Liver (tissue), 9 donors: Measurements from ENCODE around the gene NNT. TPM values are rescaled to one million over a fixed set of nuclear protein-coding genes. Genes with fewer than 3 reads are reported as not detected.
"Not testable (repeated sequence)": the region's sequence is repeated elsewhere in the genome, so short reads cannot be mapped to it uniquely, and the experiment has no call there.

ENCODE experiments used
- DNase-seq: peaks from one replicate; pipeline ENCODE4 v3.0.0-alpha.2; 2017; ENCODE audit warnings: low spot score
- H3K27ac ChIP-seq, 2 donors: one replicate each; pipeline ENCODE4 v1.7.0; 2013; ENCODE audit warnings: inconsistent platforms in 2 of 2, low read length in 2 of 2, control low read depth in 1 of 2, low read depth in 1 of 2, mild to moderate bottlenecking in 1 of 2
- H3K27me3 ChIP-seq, 4 donors: one replicate each; pipeline versions ENCODE4 v1.6.1 to v1.7.0; 2013; ENCODE audit warnings: low read length in 3 of 4, inconsistent platforms in 1 of 4, mild to moderate bottlenecking in 1 of 4, moderate library complexity in 1 of 4; ENCODE audit not compliant: control insufficient read depth in 4 of 4, insufficient read depth in 4 of 4
- H3K36me3 ChIP-seq, 4 donors: one replicate each; pipeline versions ENCODE4 v1.6.1 to v1.7.0; 2013; ENCODE audit warnings: low read length in 3 of 4, mild to moderate bottlenecking in 3 of 4, low read depth in 1 of 4, moderate library complexity in 1 of 4; ENCODE audit not compliant: control insufficient read depth in 4 of 4, insufficient read depth in 3 of 4
- H3K4me1 ChIP-seq, 4 donors: one replicate each; pipeline versions ENCODE4 v1.6.1 to v1.7.0; 2013; ENCODE audit warnings: low read length in 3 of 4, mild to moderate bottlenecking in 3 of 4, moderate library complexity in 1 of 4; ENCODE audit not compliant: control insufficient read depth in 4 of 4, insufficient read depth in 4 of 4
- H3K4me3 ChIP-seq, 3 donors: one replicate each; pipeline versions ENCODE4 v1.6.1 to v1.7.0; 2013; ENCODE audit warnings: low read length in 3 of 3, control low read depth in 1 of 3, low read depth in 1 of 3, mild to moderate bottlenecking in 1 of 3
- H3K9ac ChIP-seq, 2 donors: one replicate each; pipeline ENCODE4 v1.7.0; 2013; ENCODE audit warnings: low read length in 2 of 2, mild to moderate bottlenecking in 2 of 2, moderate library complexity in 2 of 2, control low read depth in 1 of 2, low read depth in 1 of 2
- H3K9me3 ChIP-seq, 4 donors: one replicate each; pipeline versions ENCODE4 v1.6.1 to v1.7.0; 2013; ENCODE audit warnings: low read length in 3 of 4; ENCODE audit not compliant: control insufficient read depth in 4 of 4
- ATF3 ChIP-seq: IDR thresholded peaks from 2 replicates; pipeline ENCODE4 v1.6.1; 2016; ENCODE audit warnings: antibody characterized with exemption
- CTCF ChIP-seq: fragments of 150-350 bp; IDR thresholded peaks from 2 replicates; pipeline ENCODE4 v1.5.1; 2017; ENCODE audit warnings: improper control_type of control experiment, low read depth, low read length; ENCODE audit not compliant: missing input control
- EGR1 ChIP-seq, 2 donors: IDR thresholded peaks; 2 replicates each; pipeline ENCODE4 v1.6.1; 2016 to 2018; ENCODE audit warnings: antibody characterized with exemption in 2 of 2, low read depth in 2 of 2
- FOXA1 ChIP-seq: IDR thresholded peaks from 2 replicates; pipeline ENCODE4 v1.6.1; 2016; ENCODE audit warnings: antibody characterized with exemption
- FOXA2 ChIP-seq: IDR thresholded peaks from 2 replicates; pipeline ENCODE4 v1.6.1; 2016; ENCODE audit warnings: antibody characterized with exemption
- GABPA ChIP-seq, 2 donors: IDR thresholded peaks in 1 of 2; conservative IDR thresholded peaks in 1 of 2; 2 replicates each; pipeline ENCODE4 v1.6.1; 2016; ENCODE audit warnings: antibody characterized with exemption in 2 of 2, mild to moderate bottlenecking in 1 of 2, moderate library complexity in 1 of 2
- HNF4A ChIP-seq, 2 donors: conservative IDR thresholded peaks; 2 replicates each; pipeline ENCODE4 v1.6.1; 2016; ENCODE audit warnings: antibody characterized with exemption in 2 of 2, mild to moderate bottlenecking in 2 of 2
- HNF4G ChIP-seq: IDR thresholded peaks from 2 replicates; pipeline ENCODE4 v1.6.1; 2016; ENCODE audit warnings: antibody characterized with exemption
- JUND ChIP-seq, 2 donors: IDR thresholded peaks; 2 replicates each; pipeline ENCODE4 v1.6.1; 2016; ENCODE audit warnings: antibody characterized with exemption in 2 of 2
- MAX ChIP-seq: IDR thresholded peaks from 2 replicates; pipeline ENCODE4 v1.6.1; 2016; ENCODE audit warnings: antibody characterized with exemption
- NR2F2 ChIP-seq: IDR thresholded peaks from 2 replicates; pipeline ENCODE4 v1.6.1; 2016; ENCODE audit warnings: antibody characterized with exemption
- RAD21 ChIP-seq, 2 donors: IDR thresholded peaks; 2 replicates each; pipeline ENCODE4 v1.6.1; 2016; ENCODE audit warnings: antibody characterized with exemption in 2 of 2, mild to moderate bottlenecking in 2 of 2
- REST ChIP-seq: IDR thresholded peaks from 2 replicates; pipeline ENCODE4 v1.6.1; 2016; ENCODE audit warnings: antibody characterized with exemption, mild to moderate bottlenecking
- RXRA ChIP-seq, 2 donors: IDR thresholded peaks; 2 replicates each; pipeline ENCODE4 v1.6.1; 2017 to 2018; ENCODE audit warnings: antibody characterized with exemption in 2 of 2, mild to moderate bottlenecking in 1 of 2
- SP1 ChIP-seq: IDR thresholded peaks from 2 replicates; pipeline ENCODE4 v1.6.1; 2018; ENCODE audit warnings: antibody characterized with exemption, mild to moderate bottlenecking
- TAF1 ChIP-seq: conservative IDR thresholded peaks from 2 replicates; pipeline ENCODE4 v1.6.1; 2016; ENCODE audit warnings: antibody characterized with exemption, mild to moderate bottlenecking
- YY1 ChIP-seq: IDR thresholded peaks from 2 replicates; pipeline ENCODE4 v1.6.1; 2016; ENCODE audit warnings: antibody characterized with exemption, mild to moderate bottlenecking
- ZBTB33 ChIP-seq: IDR thresholded peaks from 2 replicates; pipeline ENCODE4 v1.6.1; 2016; ENCODE audit warnings: antibody characterized with exemption
- WGBS: extraction: QIAGEN DNeasy Blood & Tissue Kit; methylation state at CpG from one replicate; pipeline ENCODE4 v1.1.7; 2013; 5-methylcytosine and 5-hydroxymethylcytosine counted together
- polyA plus RNA-seq, 2 donors: library from polyadenylated mRNA; stranded (reverse) in 1 of 2; unstranded in 1 of 2; fragments of 200-250 nt in 1 of 2; fragments of >200 nt in 1 of 2; fragmentation: Nextera tagmentation in 1 of 2; extraction: Ambion mirVana in 1 of 2; gene quantifications; one replicate each; pipeline versions ENCODE4 v1.2.1 to v1.2.3, GENCODE V29; 2013 to 2015
- total RNA-seq, 2 donors: library from RNA; depleted of rRNA; stranded (reverse); fragments of >200 nt; gene quantifications; one replicate each; pipeline ENCODE4 v1.2.3, GENCODE V29; 2014
- donor health status: healthy.
- donor health status: healthy.
- donor health status: healthy.
- donor health status: healthy.
- donor health status: healthy.

The NNT gene
- total and polyA plus RNA-seq, 4 donors = 45.4 to 154 (median 89.2) TPM

- no peak for TF ChIP-seq MAX
Observed at GRCh38 chr5:43555895-43556606, 46.9 kb upstream of the NNT start (continued).

- not testable (repeated sequence) for H3K36me3 ChIP-seq, H3K9me3 ChIP-seq, H3K27me3 ChIP-seq, DNase-seq
- WGBS = 0% methylated on average over 27 of the region's 30 CpGs
- peak; percentile 12 for TF ChIP-seq YY1
- Histone ChIP-seq H3K27ac (peak overlapping the region; percentile 95 to 97), H3K4me3 (peak overlapping the region; percentile 83 to 97 (median 90)), H3K9ac (peak overlapping the region in 1 of 2 donors; percentile 48), H3K4me1 (peaks cover 5 to 19% (median 15%) of the 10 kb centered on the region in 4 donors)
Observed at GRCh38 chr5:43556607-43556856, 46.4 kb upstream of the NNT start.

GRCh38 chr5:43556857-43557542 lies 46.0 kb upstream of the NNT start, which contains the start of gene PAIP1:
Gene PAIP1, minus strand, starts transcription at chr5:43557077. Its CDS starts 231 bp downstream, at chr5:43556846.
- Histone ChIP-seq H3K4me1 (peaks cover 5 to 19% (median 15%) of the 10 kb centered on the region in 4 donors), H3K4me3 (peak within 1 kb of the TSS; percentile 83 to 97 (median 90)), H3K27me3 (no peaks in the 10 kb centered on the region), H3K27ac (peak within 1 kb of the TSS; percentile 95 to 97), H3K9me3 (no peaks in the 10 kb centered on the region), H3K36me3 (peaks cover 0 to 4% (median 2%) of the 10 kb centered on the region in 4 donors), H3K9ac (peak within 1 kb of the TSS; percentile 48 to 82)
- WGBS = under 1% methylated on average over 79 of the region's 79 CpGs
- peak; percentile 87 for DNase-seq
- TF ChIP-seq RAD21 (IDR thresholded peaks at IDR 0.05) = peak in 1 of 2 donors; percentile 7
- no peak for TF ChIP-seq HNF4A (conservative IDR thresholded peaks at IDR 0.05)
- TF ChIP-seq NR2F2 = no peak
- TF ChIP-seq TAF1 = no peak
- no peak for TF ChIP-seq FOXA2
- no peak for TF ChIP-seq EGR1 (IDR thresholded peaks at IDR 0.05; ENCODE audit: low read depth in 2 of 2)
- no peak for TF ChIP-seq GABPA (IDR thresholded peaks at IDR 0.05 in 1 of 2, conservative IDR thresholded peaks at IDR 0.05 in 1 of 2)
- no peak for TF ChIP-seq MAX
- no peak for TF ChIP-seq SP1
- no peak for TF ChIP-seq ATF3
- TF ChIP-seq REST = no peak
- TF ChIP-seq HNF4G = no peak
- no peak for TF ChIP-seq FOXA1
- TF ChIP-seq ZBTB33 = peak; percentile 41
- peak; percentile 62 for TF ChIP-seq CTCF
- TF ChIP-seq JUND (IDR thresholded peaks at IDR 0.05) = no peak
- no peak for TF ChIP-seq RXRA (IDR thresholded peaks at IDR 0.05)
